GM12891 (cell line): ENCODE data around the gene GMNN.

Source experiments
- POLR2A ChIP-seq: IDR thresholded peaks from 2 replicates; pipeline ENCODE4 v1.6.1; 2011; ENCODE audit warnings: low read depth, low read length, control low read depth
- POLR2AphosphoS5 ChIP-seq: IDR thresholded peaks from 2 replicates; pipeline ENCODE4 v1.6.1; 2011; ENCODE audit warnings: low read depth, low read length, control low read depth

- TF ChIP-seq POLR2A (no peak), POLR2AphosphoS5 (no peak)
Measured at GRCh38 chr6:24768361-24768760, 6.4 kb upstream of the GMNN start.
